NCI-H774 (cell line): ENCODE data around the gene RHOJ.
"Not testable (repeated sequence)": the region's sequence is repeated elsewhere in the genome, so short reads cannot be mapped to it uniquely, and the experiment has no call there.

Experiments
- DNase-seq: peaks from one replicate; lab custom pipeline; 2025; lab: John Stamatoyannopoulos, UW

RHOJ gene

GRCh38 chr14:63204407-63205043 lies at the start of gene RHOJ:
TSS of gene RHOJ (plus strand) at chr14:63204443. CDS start at chr14:63204870, 427 bp downstream.
- DNase-seq: no peak

DNA sequence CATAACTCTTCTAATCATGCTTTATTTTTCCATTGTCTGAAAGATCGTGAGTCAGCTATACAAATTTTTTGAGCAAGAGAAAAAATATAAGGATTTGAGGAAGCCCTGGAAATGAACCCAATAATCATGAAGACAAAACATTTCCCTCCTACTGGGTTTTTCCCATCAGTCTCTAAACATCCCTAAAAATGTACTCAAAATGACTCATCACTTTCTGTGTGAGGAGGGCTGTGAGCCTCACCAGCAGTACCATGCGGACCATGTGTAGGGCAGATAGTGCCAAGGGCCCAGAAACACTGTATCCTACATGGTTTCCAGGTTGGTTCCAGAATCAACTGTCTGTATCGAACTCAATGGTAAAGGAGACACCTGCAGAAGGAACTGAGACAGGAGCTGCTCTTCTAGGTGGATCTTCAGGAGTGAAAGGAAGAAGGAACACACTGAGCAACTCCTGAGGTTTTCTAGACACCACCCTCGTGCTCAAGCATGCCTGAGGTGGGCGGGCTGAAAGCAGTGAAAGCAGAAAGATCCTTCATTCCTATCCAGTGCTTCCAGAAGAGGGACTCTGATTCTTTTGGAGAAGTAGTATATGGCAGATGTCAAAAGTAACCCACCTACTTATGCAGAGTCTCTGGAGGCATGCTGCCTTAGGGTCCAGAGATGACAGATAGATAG lies 48.6 kb upstream of the RHOJ start:
- DNase-seq: no peak

GRCh38 chr14:63157195-63157594 lies 47.0 kb upstream of the RHOJ start:
- no peak for DNase-seq

- DNase-seq: no peak
Measured at GRCh38 chr14:63163306-63163705, 40.9 kb upstream of the RHOJ start.

DNA sequence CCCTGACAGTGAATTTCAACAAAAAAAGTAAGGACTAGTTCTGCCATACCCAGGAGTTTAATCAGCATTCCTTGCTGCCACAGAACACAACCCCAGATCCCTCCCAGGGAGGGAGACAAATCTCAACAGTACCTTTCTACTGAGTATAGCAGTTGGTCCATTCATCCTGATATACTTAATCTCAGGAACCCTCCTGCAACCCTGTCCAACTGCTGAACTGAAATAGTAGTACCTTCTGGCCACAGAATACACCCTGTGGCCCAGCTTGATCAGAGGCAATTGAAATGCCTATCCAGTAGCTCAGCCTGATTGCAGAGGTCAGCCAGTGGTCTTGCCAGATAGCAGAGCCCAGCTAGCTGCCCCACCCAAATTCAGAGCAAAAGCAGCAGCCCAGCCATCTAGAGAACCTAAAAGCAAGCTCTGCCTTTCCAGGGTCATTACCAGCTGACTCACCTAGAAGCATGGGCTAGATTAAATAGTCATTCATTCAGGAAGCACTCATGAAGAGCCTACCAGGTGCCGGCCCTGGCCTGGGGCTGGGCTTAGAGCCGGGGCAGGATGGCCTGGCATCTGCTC lies 40.0 kb upstream of the RHOJ start:
- no peak for DNase-seq

GRCh38 chr14:63165267-63165666 lies 39.0 kb upstream of the RHOJ start:
- DNase-seq: not testable (repeated sequence)

DNA sequence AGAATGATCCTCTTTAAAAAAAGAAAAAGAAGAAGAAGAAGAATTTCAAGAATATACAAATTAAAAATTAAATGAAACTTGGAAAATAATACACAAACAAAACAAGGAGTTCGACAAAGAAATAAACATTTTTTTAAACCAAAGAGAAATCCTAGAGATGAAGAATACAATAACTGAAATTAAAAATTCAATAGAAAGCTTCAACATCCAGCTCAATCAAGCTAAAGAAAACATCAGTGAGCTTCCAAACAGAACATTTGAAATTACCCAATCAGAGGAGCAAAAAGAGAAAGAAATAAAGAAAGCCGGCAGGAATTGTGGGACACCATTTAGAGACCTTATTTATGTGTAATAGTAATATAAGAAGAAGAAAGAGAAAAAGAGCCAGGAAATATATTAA lies 37.2 kb upstream of the RHOJ start:
- no peak for DNase-seq

DNA sequence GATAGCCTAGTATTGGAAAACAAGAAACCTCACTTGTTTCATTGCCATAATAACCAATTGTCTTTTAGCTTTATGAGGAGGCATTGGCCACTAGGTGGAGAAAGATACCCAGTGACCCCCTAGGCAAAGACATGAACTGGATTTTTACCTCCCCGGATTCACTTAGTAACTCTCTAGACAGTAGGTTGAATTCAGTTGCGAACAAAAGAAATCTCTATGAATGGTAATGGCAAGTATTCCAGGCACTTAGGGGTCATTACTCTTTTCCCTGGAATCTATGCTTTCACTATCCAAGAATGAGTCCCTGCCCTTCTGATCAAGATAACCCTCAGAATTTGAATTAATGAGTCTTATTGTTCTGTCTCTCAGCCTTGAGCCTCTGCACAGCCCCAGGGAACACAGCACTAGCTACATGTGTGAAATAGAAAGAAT lies 29.5 kb upstream of the RHOJ start:
- DNase-seq: no peak

GRCh38 chr14:63175531-63175930 lies 28.7 kb upstream of the RHOJ start:
- DNase-seq: no peak

DNA sequence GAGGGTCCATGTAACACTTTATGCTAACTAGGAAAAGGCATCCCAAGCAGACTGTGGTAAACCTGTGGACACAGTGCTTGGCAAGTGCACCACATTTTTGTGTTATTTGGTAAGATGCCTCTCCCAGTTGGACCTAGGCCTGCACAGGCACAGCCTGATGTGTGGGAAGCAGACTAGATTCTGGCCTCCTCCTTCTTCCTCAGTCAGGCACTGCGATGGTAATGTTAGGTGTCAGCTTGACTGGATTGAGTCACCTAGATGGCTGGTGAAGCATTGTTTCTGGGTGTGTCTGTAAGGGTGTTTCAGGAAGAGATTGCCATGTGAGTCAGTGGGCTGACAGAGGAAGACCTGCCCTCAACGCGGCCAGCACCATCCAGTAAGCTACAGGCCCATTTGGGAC lies 25.3 kb upstream of the RHOJ start:
- DNase-seq: no peak

DNA sequence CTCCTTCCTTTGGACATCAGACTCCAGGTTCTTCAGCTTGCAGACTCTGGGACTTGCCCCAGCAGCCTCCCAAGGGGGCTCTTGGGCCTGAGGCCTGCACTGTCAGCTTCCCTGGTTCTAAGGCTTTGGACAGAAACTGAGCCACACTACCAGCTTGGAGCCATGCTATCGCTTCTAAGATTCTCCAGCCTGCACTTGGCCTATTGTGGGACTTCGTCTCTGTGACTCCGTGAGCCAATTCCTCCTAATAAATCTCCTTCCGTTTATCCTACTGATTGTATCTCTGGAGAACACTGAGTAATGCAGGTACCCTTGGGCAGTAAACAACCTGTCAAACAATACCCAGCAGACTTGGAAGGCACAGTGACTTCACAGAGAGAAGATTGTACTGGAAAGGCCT lies 24.9 kb upstream of the RHOJ start:
- DNase-seq: no peak

DNA sequence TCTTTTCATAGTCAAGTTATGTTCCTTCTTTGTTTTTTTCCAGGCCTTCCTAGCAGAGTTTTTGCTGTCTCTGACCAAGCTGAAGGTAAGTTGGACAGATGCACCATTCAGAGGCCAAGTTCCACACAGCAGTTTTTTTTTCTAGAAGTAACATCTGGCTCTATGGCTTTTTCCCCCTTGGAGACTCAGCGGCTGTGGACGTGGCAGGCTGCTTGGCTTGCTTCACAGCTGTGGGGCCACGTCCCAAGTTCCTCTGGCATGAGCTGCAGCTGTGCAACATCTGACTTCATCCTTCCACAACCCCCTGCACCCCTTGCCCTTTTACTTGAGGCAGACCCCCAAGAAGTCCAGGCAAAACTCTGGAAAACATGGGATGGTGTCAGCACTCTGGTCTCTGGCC lies 24.2 kb upstream of the RHOJ start:
- DNase-seq: no peak

- DNase-seq: no peak
Measured at GRCh38 chr14:63182968-63183367, 21.3 kb upstream of the RHOJ start.

GRCh38 chr14:63186453-63186852 lies 17.8 kb upstream of the RHOJ start:
- DNase-seq: no peak

DNA sequence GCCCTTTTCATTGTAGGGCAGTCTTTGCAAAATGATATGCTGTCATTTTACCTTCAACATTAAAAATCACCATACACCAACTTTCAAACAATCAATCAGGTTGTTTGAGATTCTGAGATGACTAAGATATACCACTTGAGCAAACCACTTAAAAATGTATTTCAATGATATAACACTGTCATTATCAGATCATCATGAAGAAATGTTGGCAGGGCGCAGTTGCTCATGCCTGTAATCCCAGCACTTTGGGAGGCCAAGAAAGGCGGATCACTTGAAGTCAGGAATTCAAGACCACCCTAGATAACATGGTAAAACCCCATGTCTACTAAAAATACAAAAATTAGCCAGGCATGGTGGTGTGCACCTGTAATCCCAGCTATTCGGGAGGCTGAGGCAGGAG lies 13.0 kb upstream of the RHOJ start:
- DNase-seq: no peak

- no peak for DNase-seq
Measured at GRCh38 chr14:63192085-63192484, 12.2 kb upstream of the RHOJ start.

- DNase-seq: no peak
Measured at GRCh38 chr14:63193236-63193635, 11.0 kb upstream of the RHOJ start.

- no peak for DNase-seq
Measured at GRCh38 chr14:63200035-63200740, 4.1 kb upstream of the RHOJ start.

DNA sequence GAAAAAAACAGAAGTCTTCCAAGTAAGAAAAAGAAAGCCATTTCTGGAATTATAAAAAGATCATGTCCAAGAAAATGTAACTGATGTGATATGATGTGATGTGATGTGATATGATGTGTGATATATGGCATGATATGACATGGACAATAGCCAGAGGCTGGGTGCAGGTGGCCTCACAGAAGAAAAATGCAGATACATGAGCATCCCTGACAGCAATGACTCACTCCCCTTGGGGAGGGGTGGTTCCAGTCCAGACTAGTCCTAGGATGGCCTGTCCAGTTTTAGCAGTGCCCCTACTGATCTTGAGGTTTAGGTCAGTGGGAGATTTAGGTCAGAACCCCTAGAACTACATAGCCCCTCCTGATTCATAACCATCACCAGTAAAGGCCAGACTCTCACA lies 3.5 kb upstream of the RHOJ start:
- DNase-seq: no peak

DNA sequence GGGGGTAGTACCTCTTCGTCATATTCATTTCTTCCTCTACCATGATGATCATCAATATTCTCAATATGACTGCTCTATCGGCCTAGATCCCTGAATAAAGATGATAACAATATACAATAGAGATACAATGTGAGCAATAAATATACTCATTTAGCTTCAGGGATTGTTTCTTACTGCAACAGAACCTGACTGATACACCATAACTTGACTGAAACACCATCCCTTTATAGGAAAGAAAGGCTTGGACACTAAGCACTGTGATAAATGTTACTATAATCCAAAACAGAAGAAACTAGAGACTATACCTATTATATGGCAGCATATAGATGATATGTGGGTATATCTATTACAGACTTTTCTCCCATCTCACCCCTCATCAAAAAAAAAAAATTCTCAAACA lies 1.2 kb upstream of the RHOJ start:
- no peak for DNase-seq

- DNase-seq: peak; percentile 40
Measured at GRCh38 chr14:63203618-63204406, 431 bp upstream of the RHOJ start.

DNA sequence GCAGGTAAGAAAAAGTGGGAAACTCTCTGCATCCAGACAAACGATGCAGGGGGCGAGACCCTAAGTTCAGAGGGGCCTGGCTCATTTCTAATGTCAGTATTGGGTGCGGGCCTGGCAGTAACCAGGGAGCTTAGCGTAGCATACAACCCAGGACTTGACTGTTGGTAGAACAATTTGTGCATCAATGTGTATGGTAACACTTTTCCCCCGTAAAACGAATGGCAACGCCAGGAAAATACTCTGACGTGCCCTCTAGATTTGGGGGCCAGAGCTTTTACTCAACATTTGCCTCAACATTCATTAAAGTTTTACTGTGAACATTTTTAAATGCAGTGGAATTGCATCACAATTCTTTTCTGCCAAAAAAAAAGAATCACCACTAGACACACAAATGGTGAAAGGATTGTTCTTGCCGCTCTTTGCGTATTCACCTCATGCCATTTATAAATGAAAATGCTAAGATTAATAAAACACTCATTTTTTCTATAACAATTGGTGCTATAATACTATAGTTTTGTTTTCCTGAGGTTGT lies 867 bp downstream of the RHOJ start:
- no peak for DNase-seq
